ENCODE results near the gene C1orf50.

- TF ChIP-seq CTCF (IDR thresholded peaks at IDR 0.05; ENCODE audit: borderline replicate concordance, extremely low read depth, low read length, poor library complexity, severe bottlenecking) = no peak
- no peak for TF ChIP-seq EZH2 (IDR thresholded peaks at IDR 0.05; ENCODE audit: borderline replicate concordance, low read depth, low read length, severe bottlenecking)
These were observed 9.5 kb downstream of the C1orf50 start for GRCh38 chr1:42776502-42776901.

Measured in DND-41 (cell line).